Heart left ventricle (tissue), 13 donors: ENCODE measurements around the gene DNAJB12.

ENCODE experiments used
- CTCF ChIP-seq, 12 donors: fragments of 200-600 bp; sonication (generic) in 4 of 12; IDR thresholded peaks; one replicate each; pipeline versions ENCODE4 v1.5.0 to v1.8.0; 2018 to 2022; ENCODE audit warnings: antibody characterized with exemption in 12 of 12, mild to moderate bottlenecking in 5 of 12
- POLR2A ChIP-seq, 2 donors: fragments of 450-650 bp; IDR thresholded peaks; one replicate each; pipeline ENCODE4 v1.6.1; 2017; ENCODE audit warnings: antibody characterized with exemption in 2 of 2, mild to moderate bottlenecking in 2 of 2, moderate library complexity in 2 of 2
- donor health status: ischemic (EF 13 %, LVEDD 7.1; RV severe dilation, severe dysfunction).
- donor health status: DM: no; HTN: yes; CAD: no.
- donor health status: DM: no; HTN: no; CAD: no.
- donor health status: ischemic (EF 25% LVEDD 6.9; RV normal size, moderate dysfunction).
- donor health status: ischemic (EF 25% LVEDD 5.7; RV mildly dilated, moderate dysfunction).
- donor health status: ischemic (EF 35%, LVEDD 5.7; RV mildly dilated, moderate dysfunction).
- donor health status: nonischemic (EF 11% LVEDD 7.7; RV severe dilation, severe dysfunction).
- donor health status: DM: yes; HTN: yes; CAD: no.
- donor health status: PGD.
- donor health status: ischemic (EF 29% LVEDD 5.4; RV normal size, mild dysfunction).
- donor health status: nonischemic (EF 23%, LVEDD 6.1; RV moderate dilation, normal function).

GRCh38 chr10:72316748-72317435, 37.8 kb downstream of the DNAJB12 start:
- TF ChIP-seq CTCF (IDR thresholded peaks at IDR 0.05) = no peak
- no peak for TF ChIP-seq POLR2A (IDR thresholded peaks at IDR 0.05)
